IMR-90 (cell line): ENCODE results near the gene SLC39A2.
"Not testable (repeated sequence)": the region's sequence is repeated elsewhere in the genome, so short reads cannot be mapped to it uniquely, and the experiment has no call there.

Experiments
- CTCF ChIP-seq: conservative IDR thresholded peaks from 2 replicates; pipeline ENCODE4 v1.5.1; 2012; ENCODE audit warnings: mild to moderate bottlenecking, low read depth, low read length, improper control_type of control experiment
- FOS ChIP-seq: fragments of 150-350 bp; IDR thresholded peaks from 2 replicates; pipeline ENCODE4 v1.6.1; 2016; ENCODE audit warnings: low read depth, low read length
- MAFK ChIP-seq: IDR thresholded peaks from 2 replicates; pipeline ENCODE4 v1.6.1; 2012; ENCODE audit warnings: low read depth, low read length, improper control_type of control experiment
- MAZ ChIP-seq: IDR thresholded peaks from 2 replicates; pipeline ENCODE4 v1.6.1; 2012; ENCODE audit warnings: low read depth, mild to moderate bottlenecking, low read length, improper control_type of control experiment, moderate library complexity, borderline replicate concordance
- NFE2L2 ChIP-seq: fragments of 150-350 bp; IDR thresholded peaks from 2 replicates; pipeline ENCODE4 v1.6.1; 2016; ENCODE audit warnings: low read depth, mild to moderate bottlenecking, low read length
- POLR2A ChIP-seq: IDR thresholded peaks from 2 replicates; pipeline ENCODE4 v1.6.1; 2012; ENCODE audit warnings: mild to moderate bottlenecking, low read depth, low read length
- RAD21 ChIP-seq: IDR thresholded peaks from 2 replicates; pipeline ENCODE4 v1.6.1; 2012; ENCODE audit warnings: low read length, improper control_type of control experiment
- RCOR1 ChIP-seq: IDR thresholded peaks from 2 replicates; pipeline ENCODE4 v1.6.1; 2012; ENCODE audit warnings: mild to moderate bottlenecking, low read length, improper control_type of control experiment; ENCODE audit not compliant: insufficient replicate concordance
- RFX5 ChIP-seq: IDR thresholded peaks from 2 replicates; pipeline ENCODE4 v1.8.0; 2012; ENCODE audit warnings: low read depth, mild to moderate bottlenecking, low read length, moderate library complexity

DNA sequence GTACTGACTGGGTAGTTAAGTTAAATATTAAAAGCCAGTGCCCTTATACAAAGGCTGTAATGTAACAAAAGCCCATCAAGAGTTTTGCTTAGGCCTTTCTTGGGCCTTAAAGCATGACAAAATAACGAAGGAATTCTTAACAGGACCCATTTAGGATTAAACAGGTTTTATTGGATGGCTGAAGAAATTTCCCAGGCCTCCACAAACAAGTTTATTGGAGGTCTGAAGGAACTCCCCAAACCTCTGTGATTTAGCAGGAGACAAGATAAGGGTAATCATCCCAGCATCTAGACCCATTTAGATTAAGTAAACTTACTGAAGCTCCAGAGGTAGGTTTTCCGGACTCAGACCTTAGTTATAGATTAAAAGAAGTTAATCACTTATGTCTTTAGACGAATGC lies 10.6 kb downstream of the SLC39A2 start:
- TF ChIP-seq RCOR1, POLR2A, MAFK, CTCF, RFX5, RAD21, NFE2L2, FOS, MAZ: not testable (repeated sequence)
